Gastroesophageal sphincter (tissue), 3 donors: ENCODE data around the gene CPT1C.

Experiments
- EP300 ChIP-seq: sonication (generic); formaldehyde crosslinking; IDR thresholded peaks from one replicate; pipeline ENCODE4 v1.6.1; 2017; ENCODE audit warnings: antibody characterized with exemption, mild to moderate bottlenecking
- POLR2A ChIP-seq, 2 donors: fragments of 450-650 bp; IDR thresholded peaks; one replicate each; pipeline ENCODE4 v1.6.1; 2017; ENCODE audit warnings: antibody characterized with exemption in 2 of 2, mild to moderate bottlenecking in 2 of 2, moderate library complexity in 1 of 2
- TF ChIP-seq, protein P1 (sequence below), 4 experiments: fragments of 200-600 bp in 2 of 4; fragments of 450-650 bp in 2 of 4; sonication (generic) in 1 of 4; IDR thresholded peaks; one replicate each; pipeline ENCODE4 v1.5.1; 2017 to 2019; ENCODE audit warnings: antibody characterized with exemption in 4 of 4, mild to moderate bottlenecking in 2 of 4, moderate library complexity in 2 of 4

DNA sequence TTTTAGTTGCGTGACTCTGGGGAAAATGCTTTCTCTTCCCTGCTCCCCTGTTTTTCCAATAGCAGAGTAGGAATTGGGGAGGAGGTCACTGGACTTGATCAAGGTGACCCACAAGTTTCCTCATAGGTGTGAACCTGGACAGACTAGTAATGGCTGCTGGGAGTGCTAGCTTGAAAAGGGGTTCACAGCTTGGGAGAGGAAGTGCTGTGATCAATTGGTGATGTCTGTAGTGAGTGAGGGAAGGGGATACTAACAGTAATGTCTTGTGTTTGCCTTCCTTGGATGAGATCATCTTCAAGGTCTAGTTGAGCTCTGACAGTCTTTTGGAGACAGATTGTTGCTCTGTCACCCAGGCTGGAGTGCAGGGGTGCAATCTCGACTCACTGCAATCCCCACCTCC, 23.4 kb upstream of the CPT1C start:
- TF ChIP-seq, protein P1, sequence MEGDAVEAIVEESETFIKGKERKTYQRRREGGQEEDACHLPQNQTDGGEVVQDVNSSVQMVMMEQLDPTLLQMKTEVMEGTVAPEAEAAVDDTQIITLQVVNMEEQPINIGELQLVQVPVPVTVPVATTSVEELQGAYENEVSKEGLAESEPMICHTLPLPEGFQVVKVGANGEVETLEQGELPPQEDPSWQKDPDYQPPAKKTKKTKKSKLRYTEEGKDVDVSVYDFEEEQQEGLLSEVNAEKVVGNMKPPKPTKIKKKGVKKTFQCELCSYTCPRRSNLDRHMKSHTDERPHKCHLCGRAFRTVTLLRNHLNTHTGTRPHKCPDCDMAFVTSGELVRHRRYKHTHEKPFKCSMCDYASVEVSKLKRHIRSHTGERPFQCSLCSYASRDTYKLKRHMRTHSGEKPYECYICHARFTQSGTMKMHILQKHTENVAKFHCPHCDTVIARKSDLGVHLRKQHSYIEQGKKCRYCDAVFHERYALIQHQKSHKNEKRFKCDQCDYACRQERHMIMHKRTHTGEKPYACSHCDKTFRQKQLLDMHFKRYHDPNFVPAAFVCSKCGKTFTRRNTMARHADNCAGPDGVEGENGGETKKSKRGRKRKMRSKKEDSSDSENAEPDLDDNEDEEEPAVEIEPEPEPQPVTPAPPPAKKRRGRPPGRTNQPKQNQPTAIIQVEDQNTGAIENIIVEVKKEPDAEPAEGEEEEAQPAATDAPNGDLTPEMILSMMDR (IDR thresholded peaks at IDR 0.05), result no peak
- TF ChIP-seq EP300 (no peak), POLR2A (IDR thresholded peaks at IDR 0.05) (no peak)
